Natural killer cell (primary cell): ENCODE results near the gene FOSB. TPM values are rescaled to one million over a fixed set of nuclear protein-coding genes. Genes with fewer than 3 reads are reported as not detected.
"Not testable (repeated sequence)": the region's sequence is repeated elsewhere in the genome, so short reads cannot be mapped to it uniquely, and the experiment has no call there.

Experiments used
- ATAC-seq, 3 donors: fragments of 150-1000 bp in 2 of 3; fragments of 200-7000 bp in 1 of 3; cut with Tn5 transposase; 1 replicate in 1 of 3; 2 replicates in 2 of 3; pipeline ENCODE4 v1.10.0; 2021; ENCODE audit warnings: mild to moderate bottlenecking in 2 of 3, moderate library complexity in 2 of 3
- DNase-seq, 2 donors: peaks; one replicate each; pipeline versions ENCODE4 v3.0.0 to v3.0.0-alpha.2; 2013 to 2021; ENCODE audit warnings: mixed read lengths in 1 of 2
- H3K27ac ChIP-seq: one replicate; pipeline ENCODE4 v1.5.1; 2013; ENCODE audit warnings: mild to moderate bottlenecking, low read length
- H3K27me3 ChIP-seq: one replicate; pipeline ENCODE4 v1.6.1; 2013; ENCODE audit warnings: low read length; ENCODE audit not compliant: control insufficient read depth, insufficient read depth
- H3K36me3 ChIP-seq: one replicate; pipeline ENCODE4 v1.6.1; 2013; ENCODE audit warnings: low read length; ENCODE audit not compliant: control insufficient read depth, insufficient read depth
- H3K4me1 ChIP-seq: one replicate; pipeline ENCODE4 v1.6.1; 2013; ENCODE audit warnings: low read length; ENCODE audit not compliant: control insufficient read depth, insufficient read depth
- H3K4me3 ChIP-seq: one replicate; pipeline ENCODE4 v1.5.1; 2013; ENCODE audit warnings: low read length
- H3K9me3 ChIP-seq: one replicate; pipeline ENCODE4 v1.6.1; 2013; ENCODE audit warnings: low read length; ENCODE audit not compliant: control insufficient read depth, insufficient read depth
- H3K27ac Mint-ChIP-seq, 2 donors: one replicate each; pipeline ENCODE4 v1.8.0; 2022; ENCODE audit warnings: mild to moderate bottlenecking in 2 of 2, mixed read lengths in 2 of 2, moderate library complexity in 1 of 2
- H3K27me3 Mint-ChIP-seq, 2 donors: one replicate each; pipeline ENCODE4 v1.8.0; 2022; ENCODE audit warnings: low read depth in 2 of 2, mixed read lengths in 2 of 2
- H3K36me3 Mint-ChIP-seq: one replicate; pipeline ENCODE4 v1.8.0; 2022; ENCODE audit warnings: mixed read lengths
- H3K4me1 Mint-ChIP-seq, 2 donors: one replicate each; pipeline ENCODE4 v1.8.0; 2022; ENCODE audit warnings: mixed read lengths in 2 of 2
- H3K4me3 Mint-ChIP-seq: one replicate; pipeline ENCODE4 v1.8.0; 2022; ENCODE audit warnings: mild to moderate bottlenecking, moderate library complexity, mixed read lengths
- H3K9me3 Mint-ChIP-seq, 2 donors: one replicate each; pipeline ENCODE4 v1.8.0; 2022; ENCODE audit warnings: mixed read lengths in 2 of 2
- WGBS: methylation state at CpG from one replicate; pipeline ENCODE4 v1.1.7; 2013; ENCODE audit warnings: missing lambda C conversion rate; ENCODE audit not compliant: insufficient coverage; 5-methylcytosine and 5-hydroxymethylcytosine counted together
- intact Hi-C: fragments of 100-400 bp; cut with micrococcal nuclease; formaldehyde crosslinking; loops from one replicate; pipeline ENCODE4 v1.14.2; 2022
- total RNA-seq, 4 donors: library from RNA; stranded (reverse); fragments of 120-200 nt in 1 of 4; gene quantifications; one replicate each; pipeline versions ENCODE4 v1.2.3 to v1.2.4, GENCODE V29; 2013 to 2022
- TF ChIP-seq, protein P1 (sequence below): fragments of 200-600 bp; IDR thresholded peaks from one replicate; pipeline ENCODE4 v1.8.0; 2022; ENCODE audit warnings: antibody characterized with exemption

Gene FOSB
- total RNA-seq, 3 donors from 2014 or later (not counting 1 experiment from before 2014, with no cell fraction given): 784 to 1,837 (median 1,121) TPM

DNA sequence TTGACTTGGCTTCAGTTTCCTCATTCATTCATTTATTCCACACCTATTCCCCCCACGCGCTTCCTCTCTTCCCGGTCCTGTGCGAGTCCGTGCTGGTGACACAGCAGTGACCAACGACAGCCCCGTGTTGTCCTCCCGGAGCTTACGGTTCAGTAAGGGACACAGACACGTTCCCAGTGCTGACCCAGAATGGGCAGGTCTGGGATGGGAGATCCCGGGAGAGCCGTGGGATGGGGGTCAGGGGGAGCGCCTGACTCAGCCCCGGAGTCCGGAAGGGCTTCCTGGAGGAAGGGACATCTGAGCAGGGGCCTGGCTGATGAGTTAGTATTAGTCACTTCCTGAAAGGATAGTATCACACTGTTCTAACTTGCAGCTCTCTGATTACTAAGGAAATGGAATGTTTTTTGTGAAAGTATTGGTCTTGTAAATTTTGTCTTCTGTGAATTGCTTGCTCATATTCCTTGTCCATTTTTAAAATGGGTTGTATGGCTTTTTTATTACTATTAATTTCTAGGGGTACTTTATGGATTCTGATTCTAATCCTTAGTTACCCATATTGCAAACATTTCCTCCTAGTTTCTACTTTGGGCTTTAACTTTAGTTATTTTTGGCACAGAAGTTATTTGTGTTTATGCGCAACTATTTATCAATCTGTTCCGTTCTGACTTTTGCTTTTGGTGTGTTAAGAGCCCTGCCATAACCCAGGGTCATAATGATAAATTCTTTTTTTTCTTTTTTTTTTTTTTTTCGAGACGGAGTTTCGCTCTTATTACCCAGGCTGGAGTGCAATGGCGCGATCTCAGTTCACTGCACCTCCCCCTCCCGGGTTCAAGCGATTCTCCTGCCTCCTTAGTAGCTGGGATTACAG is 43.4 kb upstream of the FOSB start:
- Histone ChIP-seq H3K4me3 (peak overlapping the region; percentile 78), H3K27ac (peak overlapping the region; percentile 84), H3K36me3 (no peaks in the 10 kb centered on the region), H3K27me3 (no peaks in the 10 kb centered on the region), H3K4me1 (peaks cover 44% of the 10 kb centered on the region), H3K9me3 (no peaks in the 10 kb centered on the region)
- ATAC-seq: peak; percentile 16 to 62 (median 49)
- WGBS: 33% methylated on average over 23 of the region's 24 CpGs
- intact Hi-C loops: loop anchor here (5.0 to 10.0 kb wide), 2 partner anchors 140 to 268 kb away; partner anchors contain the start of genes QPCTL and SNRPD2
- Mint-ChIP-seq H3K27me3 (peaks cover 0 to 3% of the 10 kb centered on the region in 2 donors), H3K36me3 (no peaks in the 10 kb centered on the region), H3K9me3 (no peaks in the 10 kb centered on the region), H3K4me1 (peaks cover 32 to 50% of the 10 kb centered on the region in 2 donors), H3K4me3 (peak overlapping the region; percentile 96), H3K27ac (peak overlapping the region; percentile 92 to 96)
- TF ChIP-seq, protein P1, sequence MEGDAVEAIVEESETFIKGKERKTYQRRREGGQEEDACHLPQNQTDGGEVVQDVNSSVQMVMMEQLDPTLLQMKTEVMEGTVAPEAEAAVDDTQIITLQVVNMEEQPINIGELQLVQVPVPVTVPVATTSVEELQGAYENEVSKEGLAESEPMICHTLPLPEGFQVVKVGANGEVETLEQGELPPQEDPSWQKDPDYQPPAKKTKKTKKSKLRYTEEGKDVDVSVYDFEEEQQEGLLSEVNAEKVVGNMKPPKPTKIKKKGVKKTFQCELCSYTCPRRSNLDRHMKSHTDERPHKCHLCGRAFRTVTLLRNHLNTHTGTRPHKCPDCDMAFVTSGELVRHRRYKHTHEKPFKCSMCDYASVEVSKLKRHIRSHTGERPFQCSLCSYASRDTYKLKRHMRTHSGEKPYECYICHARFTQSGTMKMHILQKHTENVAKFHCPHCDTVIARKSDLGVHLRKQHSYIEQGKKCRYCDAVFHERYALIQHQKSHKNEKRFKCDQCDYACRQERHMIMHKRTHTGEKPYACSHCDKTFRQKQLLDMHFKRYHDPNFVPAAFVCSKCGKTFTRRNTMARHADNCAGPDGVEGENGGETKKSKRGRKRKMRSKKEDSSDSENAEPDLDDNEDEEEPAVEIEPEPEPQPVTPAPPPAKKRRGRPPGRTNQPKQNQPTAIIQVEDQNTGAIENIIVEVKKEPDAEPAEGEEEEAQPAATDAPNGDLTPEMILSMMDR: no peak
- peak; percentile 48 to 59 for DNase-seq

DNA sequence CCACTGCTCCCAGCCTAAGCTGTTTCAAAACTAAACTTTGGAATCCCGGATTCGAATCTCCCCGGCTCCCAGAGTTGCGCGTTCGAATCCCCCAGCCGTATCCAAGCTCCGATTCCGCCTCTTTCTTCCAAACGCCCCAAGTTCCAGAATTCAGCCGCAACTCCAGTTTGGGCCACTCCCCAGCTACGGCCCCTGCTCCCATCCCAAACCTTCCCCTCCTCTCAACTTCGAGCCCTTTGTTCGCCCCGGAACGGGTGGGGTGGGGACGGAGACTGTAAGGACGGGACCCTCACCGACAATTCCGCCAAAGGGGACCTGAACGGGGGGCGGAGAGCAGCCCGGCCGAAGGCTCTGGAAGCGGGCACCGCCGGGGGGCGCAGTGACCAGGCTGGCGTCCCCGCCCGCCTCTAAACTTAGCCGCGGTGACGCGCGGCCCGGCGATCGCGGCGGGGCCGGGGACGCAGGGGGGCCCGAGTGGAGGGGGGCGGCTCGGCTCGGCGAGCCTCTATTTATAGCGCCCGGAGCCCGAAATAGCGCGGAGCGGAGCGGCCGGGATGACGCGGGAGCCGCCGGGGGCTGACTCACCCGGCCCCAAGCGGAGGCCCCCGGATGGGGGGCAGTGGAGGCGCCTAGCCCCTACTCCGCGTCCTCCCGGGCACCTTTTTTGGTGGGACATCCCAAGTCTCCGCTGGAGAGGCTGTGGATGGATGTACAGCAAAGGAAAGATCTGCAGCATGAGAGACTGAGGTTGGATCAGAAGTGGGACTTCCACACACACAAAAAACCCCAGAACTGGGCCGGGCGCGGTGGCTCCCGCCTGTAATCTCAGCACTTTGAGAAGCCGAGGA is 39.2 kb upstream of the FOSB start:
- peak overlapping the region; percentile 46 for H3K4me3 ChIP-seq
- H3K27ac ChIP-seq: no peak overlapping the region
- Mint-ChIP-seq H3K4me3 (peak overlapping the region; percentile 83), H3K4me1 (peaks cover 16 to 23% of the 10 kb centered on the region in 2 donors), H3K9me3 (no peaks in the 10 kb centered on the region), H3K27me3 (peaks cover 0 to 3% of the 10 kb centered on the region in 2 donors), H3K27ac (peak overlapping the region; percentile 48 to 92), H3K36me3 (no peaks in the 10 kb centered on the region)
- intact Hi-C loops: loop anchor here (2.0 to 10.0 kb wide), 2 partner anchors 14 to 136 kb away; no protein-coding TSS in a partner anchor
- no peaks in the 10 kb centered on the region for H3K27me3 ChIP-seq
- WGBS: 3% methylated on average over 73 of the region's 73 CpGs
- no peaks in the 10 kb centered on the region for H3K9me3 ChIP-seq
- TF ChIP-seq, protein P1: peak; percentile 28
- peaks cover 27% of the 10 kb centered on the region for H3K4me1 ChIP-seq
- ATAC-seq: peak in 2 of 3 donors; percentile 42 to 51
- H3K36me3 ChIP-seq: no peaks in the 10 kb centered on the region
- DNase-seq: peak; percentile 41 to 52

DNA sequence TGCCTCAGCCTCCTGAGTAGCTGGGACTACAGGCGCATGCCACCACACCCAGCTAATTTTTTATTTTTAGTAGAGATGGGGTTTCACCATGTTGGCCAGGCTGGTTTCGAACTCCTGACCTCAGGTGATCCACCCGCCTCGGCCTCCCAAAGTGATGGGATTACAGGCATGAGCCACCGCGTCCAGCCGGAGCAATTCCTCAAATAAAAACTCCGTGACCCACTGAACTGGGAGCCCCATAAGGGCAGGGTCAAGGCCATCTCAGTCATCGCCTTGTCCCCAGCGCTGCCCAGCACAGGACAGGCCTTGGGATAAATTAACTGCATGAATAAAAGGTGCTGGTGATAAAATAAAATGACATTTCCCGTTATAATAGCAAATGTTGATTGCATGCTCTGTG is 37.9 kb upstream of the FOSB start:
- H3K4me1 Mint-ChIP-seq: peaks cover 5 to 13% of the 10 kb centered on the region in 2 donors
- intact Hi-C loops: loop anchor here (2.0 to 10.0 kb wide), 2 partner anchors 13 to 135 kb away; no protein-coding TSS in a partner anchor
- peak overlapping the region; percentile 19 for H3K4me3 Mint-ChIP-seq
- not testable (repeated sequence) for H3K27me3 Mint-ChIP-seq, H3K4me3 ChIP-seq, H3K9me3 ChIP-seq, H3K9me3 Mint-ChIP-seq, H3K27ac Mint-ChIP-seq, H3K36me3 Mint-ChIP-seq, ATAC-seq, DNase-seq, H3K36me3 ChIP-seq, H3K27ac ChIP-seq, H3K27me3 ChIP-seq
- WGBS: 92% methylated on average over 10 of the region's 11 CpGs
- H3K4me1 ChIP-seq: peaks cover 19% of the 10 kb centered on the region

DNA sequence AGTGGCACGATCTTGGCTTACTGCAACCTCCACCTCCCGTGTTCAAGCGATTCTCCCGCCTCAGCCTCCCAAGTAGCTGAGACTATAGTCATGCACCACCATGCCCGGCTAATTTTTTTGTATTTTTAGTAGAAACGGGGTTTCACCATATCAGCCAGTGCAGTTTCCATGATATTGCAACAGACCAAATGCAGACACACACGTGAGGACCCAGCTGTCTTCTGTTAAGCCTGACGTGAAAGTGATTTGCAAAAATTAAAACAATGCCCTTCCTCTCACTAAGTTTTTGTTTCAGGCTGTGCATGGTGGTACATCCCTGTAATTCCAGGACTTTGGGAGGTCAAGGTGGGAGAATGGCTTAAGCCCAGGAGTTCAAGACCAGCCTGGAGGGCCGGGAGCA is 36.8 kb upstream of the FOSB start:
- intact Hi-C loops, H3K9me3 Mint-ChIP-seq, H3K4me3 Mint-ChIP-seq, ATAC-seq, H3K27ac Mint-ChIP-seq, H3K27ac ChIP-seq, DNase-seq, H3K36me3 Mint-ChIP-seq, H3K4me3 ChIP-seq, H3K27me3 ChIP-seq, H3K9me3 ChIP-seq, H3K27me3 Mint-ChIP-seq, H3K36me3 ChIP-seq: not testable (repeated sequence)
- 58% methylated on average over 9 of the region's 9 CpGs for WGBS
- peaks cover 19% of the 10 kb centered on the region for H3K4me1 ChIP-seq
- H3K4me1 Mint-ChIP-seq: peaks cover 5 to 13% of the 10 kb centered on the region in 2 donors

DNA sequence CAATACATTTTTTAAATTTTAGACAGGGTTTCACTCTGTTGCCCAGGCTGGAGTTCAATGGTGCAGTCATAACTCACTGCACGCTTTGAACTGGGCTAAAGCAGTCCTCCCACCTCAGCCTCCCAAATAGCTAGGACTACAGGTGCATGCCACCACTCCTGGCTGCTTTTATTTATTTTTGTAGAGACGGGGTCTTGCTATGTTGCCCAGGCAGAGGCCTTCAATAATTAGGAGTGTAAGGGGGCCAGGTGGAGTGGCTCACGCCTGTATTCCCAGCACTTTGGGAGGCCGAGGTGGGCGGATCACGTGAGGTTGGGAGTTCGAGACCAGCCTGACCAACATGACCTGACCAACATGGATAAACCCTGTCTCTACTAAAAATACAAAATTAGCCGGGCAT is 35.3 kb upstream of the FOSB start:
- H3K27ac Mint-ChIP-seq, H3K9me3 ChIP-seq, H3K27ac ChIP-seq, H3K27me3 ChIP-seq, DNase-seq, ATAC-seq, intact Hi-C loops, H3K4me3 ChIP-seq, H3K9me3 Mint-ChIP-seq, H3K4me3 Mint-ChIP-seq, H3K36me3 ChIP-seq, H3K27me3 Mint-ChIP-seq, H3K36me3 Mint-ChIP-seq: not testable (repeated sequence)
- H3K4me1 ChIP-seq: peaks cover 16% of the 10 kb centered on the region
- WGBS: 94% methylated on average over 8 of the region's 8 CpGs
- peaks cover 5 to 10% of the 10 kb centered on the region in 2 donors for H3K4me1 Mint-ChIP-seq
